Rectal smooth muscle tissue (tissue), 1 donor: ENCODE results near the gene TTLL8.
"Not testable (repeated sequence)": the region's sequence is repeated elsewhere in the genome, so short reads cannot be mapped to it uniquely, and the experiment has no call there.

Experiments used
- H3K27ac ChIP-seq: one replicate; pipeline ENCODE4 v1.7.0; 2013; ENCODE audit warnings: low read depth, low read length, inconsistent platforms
- H3K27me3 ChIP-seq: one replicate; pipeline ENCODE4 v1.7.0; 2013; ENCODE audit warnings: low read length; ENCODE audit not compliant: control insufficient read depth, insufficient read depth
- H3K36me3 ChIP-seq: one replicate; pipeline ENCODE4 v1.7.0; 2013; ENCODE audit warnings: low read length; ENCODE audit not compliant: control insufficient read depth, insufficient read depth
- H3K4me1 ChIP-seq: one replicate; pipeline ENCODE4 v1.7.0; 2013; ENCODE audit warnings: low read length; ENCODE audit not compliant: control insufficient read depth, insufficient read depth
- H3K4me3 ChIP-seq: one replicate; pipeline ENCODE4 v1.7.0; 2013; ENCODE audit warnings: low read length
- H3K9ac ChIP-seq: one replicate; pipeline ENCODE4 v1.7.0; 2013; ENCODE audit warnings: low read length

Gene TTLL8

DNA sequence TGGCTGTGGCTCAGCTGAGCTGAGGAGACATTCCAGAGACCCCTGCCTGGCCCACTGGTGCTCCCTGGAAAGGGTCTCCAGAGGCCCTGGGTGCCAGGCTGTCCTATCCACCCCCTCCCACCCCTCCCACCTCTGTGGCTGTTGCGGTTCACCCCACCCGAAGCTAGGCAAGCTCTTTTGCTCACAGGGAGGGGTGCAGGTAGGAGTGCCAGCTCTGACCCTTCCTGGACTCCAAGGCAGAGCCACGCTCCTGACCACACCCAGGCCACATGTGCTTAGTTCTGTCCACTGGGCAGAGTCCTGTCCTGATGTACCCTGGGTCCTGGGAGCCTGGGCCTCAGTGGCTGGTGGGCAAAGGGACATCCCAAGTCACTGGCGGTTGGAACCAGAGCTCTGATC, 62.0 kb downstream of the TTLL8 start:
- no peak overlapping the region for H3K9ac ChIP-seq
- H3K36me3 ChIP-seq: no peaks in the 10 kb centered on the region
- no peak overlapping the region for H3K4me3 ChIP-seq
- H3K27ac ChIP-seq: no peak overlapping the region
- peaks cover 2% of the 10 kb centered on the region for H3K27me3 ChIP-seq
- no peaks in the 10 kb centered on the region for H3K4me1 ChIP-seq

DNA sequence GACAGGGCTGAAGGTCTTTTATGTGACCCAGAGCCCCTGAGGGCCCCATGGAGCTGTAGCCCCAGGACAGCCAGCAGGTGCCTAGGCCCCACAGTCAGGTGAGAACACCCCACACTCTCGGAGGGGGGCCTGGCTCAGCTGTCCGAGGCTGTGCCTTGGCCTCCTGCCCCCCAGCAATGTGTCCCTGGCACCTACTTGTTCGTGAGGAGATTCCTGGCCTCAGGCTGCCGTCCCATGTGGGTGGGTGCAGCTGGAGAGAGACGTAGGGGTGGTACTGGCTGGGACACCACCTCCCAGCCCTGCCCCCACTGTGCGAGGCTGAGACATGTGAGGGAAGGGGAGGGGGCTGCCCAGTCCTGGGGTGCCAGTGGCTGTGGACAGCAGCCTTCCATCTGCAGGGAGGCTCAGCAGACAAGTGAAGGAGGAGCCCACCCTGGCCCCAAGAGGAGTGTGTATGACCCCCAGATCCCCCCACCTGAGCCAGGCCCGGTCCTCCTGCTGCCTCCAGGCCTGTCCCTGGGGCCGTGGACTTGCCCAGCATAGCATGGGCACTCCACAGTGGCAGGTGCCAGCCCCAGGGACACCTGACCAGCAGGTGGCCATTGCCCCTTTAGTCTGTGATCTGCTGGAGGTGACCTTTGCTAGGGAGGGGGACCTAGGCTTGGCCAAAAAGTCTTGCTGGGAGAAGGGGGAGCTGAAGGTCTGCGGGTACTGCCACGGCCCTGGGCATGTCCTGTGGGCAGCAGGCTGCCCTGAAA, 62.6 kb downstream of the TTLL8 start:
- no peaks in the 10 kb centered on the region for H3K4me1 ChIP-seq
- H3K27ac ChIP-seq: no peak overlapping the region
- no peak overlapping the region for H3K4me3 ChIP-seq
- H3K36me3 ChIP-seq: no peaks in the 10 kb centered on the region
- H3K9ac ChIP-seq: no peak overlapping the region
- H3K27me3 ChIP-seq: no peaks in the 10 kb centered on the region

DNA sequence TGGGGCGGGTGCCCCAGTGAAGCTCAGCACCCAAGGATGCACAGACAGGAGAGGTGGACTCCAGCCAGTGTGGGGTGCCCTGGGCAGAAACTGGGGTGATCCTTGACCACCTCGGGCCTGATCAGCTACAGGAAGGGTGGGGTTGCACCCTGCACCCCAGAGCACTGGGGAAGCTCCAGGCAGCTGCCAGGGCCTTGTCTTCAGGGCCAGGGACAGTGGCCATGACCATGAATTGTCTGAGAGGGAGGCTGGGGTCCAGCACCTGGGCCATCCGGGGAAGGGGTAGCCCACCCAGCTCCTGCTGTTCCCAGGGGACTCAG, 63.1 kb downstream of the TTLL8 start:
- no peak overlapping the region for H3K27ac ChIP-seq
- H3K27me3 ChIP-seq: no peaks in the 10 kb centered on the region
- no peak overlapping the region for H3K9ac ChIP-seq
- no peaks in the 10 kb centered on the region for H3K36me3 ChIP-seq
- H3K4me3 ChIP-seq: no peak overlapping the region
- no peaks in the 10 kb centered on the region for H3K4me1 ChIP-seq

DNA sequence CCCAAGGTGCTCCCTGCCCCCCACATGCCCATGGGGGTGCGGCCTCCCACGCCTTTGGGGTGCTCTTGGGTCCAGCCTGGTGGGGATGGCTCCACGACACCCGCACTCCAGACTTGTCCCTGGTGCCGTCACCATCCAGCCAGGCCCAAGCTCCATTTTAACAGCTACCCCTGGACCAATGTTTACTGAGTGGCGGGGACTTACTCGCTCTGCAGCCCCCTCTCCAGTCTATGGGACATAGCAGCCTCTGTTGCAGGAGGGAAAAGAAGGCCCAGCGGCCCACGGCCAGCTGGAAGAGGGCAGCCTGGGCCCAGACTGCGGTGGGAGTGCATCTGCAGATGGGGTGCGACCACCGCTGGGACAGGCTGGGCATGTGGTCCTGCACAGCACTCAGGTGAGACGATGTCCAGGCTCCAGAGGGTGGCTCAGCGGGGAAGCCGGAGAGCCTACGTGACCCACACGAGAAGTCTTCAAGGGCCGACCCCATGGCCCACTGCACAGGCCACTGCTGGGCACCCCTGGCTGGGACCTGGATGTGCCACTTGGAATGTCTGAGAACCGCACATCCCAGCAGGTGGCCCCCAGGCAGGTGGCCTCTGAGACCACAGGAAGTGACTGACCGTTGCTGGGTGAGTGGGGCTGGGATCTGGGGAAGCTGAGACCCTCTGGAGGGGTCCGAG, 63.6 kb downstream of the TTLL8 start:
- Histone ChIP-seq H3K27ac (no peak overlapping the region), H3K9ac (no peak overlapping the region), H3K4me3 (no peak overlapping the region), H3K27me3 (no peaks in the 10 kb centered on the region), H3K4me1 (no peaks in the 10 kb centered on the region), H3K36me3 (no peaks in the 10 kb centered on the region)

DNA sequence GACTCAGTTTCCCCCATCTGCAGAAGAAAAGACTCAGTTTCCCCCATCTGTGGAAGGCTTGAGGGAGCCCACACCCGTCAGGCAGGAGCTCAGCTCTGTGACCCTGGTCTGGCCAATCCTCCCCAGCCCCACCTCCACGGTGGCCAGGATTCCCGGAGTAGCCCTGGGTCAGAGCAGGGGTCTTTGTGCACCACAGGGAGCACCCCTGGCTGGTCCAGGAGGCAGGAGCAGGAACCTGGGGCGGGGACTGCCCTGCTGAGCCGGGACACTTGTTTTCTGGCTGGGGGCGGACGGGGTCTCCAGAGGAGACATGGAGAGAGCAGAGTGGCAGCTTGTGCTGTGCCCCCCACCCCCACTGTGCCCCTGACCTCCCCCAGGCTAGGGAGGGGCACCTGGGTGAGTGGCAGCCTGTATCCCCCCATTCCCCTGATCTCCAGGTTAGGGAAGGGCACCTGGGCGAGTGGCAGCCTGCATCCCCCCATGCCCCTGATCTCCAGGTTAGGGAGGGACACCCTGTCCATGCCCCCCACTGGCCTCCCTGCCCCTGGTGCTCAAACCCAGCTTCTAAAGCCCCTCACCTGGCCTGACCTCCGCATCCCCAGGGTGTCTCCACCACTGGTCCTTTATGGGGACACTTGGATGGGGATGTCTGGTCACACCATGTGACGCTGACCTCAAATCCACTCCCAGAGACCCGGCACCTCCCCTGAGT, 64.3 kb downstream of the TTLL8 start:
- H3K4me3 ChIP-seq: no peak overlapping the region
- no peak overlapping the region for H3K27ac ChIP-seq
- H3K27me3 ChIP-seq: no peaks in the 10 kb centered on the region
- H3K9ac ChIP-seq: no peak overlapping the region
- H3K4me1 ChIP-seq: no peaks in the 10 kb centered on the region
- no peaks in the 10 kb centered on the region for H3K36me3 ChIP-seq

DNA sequence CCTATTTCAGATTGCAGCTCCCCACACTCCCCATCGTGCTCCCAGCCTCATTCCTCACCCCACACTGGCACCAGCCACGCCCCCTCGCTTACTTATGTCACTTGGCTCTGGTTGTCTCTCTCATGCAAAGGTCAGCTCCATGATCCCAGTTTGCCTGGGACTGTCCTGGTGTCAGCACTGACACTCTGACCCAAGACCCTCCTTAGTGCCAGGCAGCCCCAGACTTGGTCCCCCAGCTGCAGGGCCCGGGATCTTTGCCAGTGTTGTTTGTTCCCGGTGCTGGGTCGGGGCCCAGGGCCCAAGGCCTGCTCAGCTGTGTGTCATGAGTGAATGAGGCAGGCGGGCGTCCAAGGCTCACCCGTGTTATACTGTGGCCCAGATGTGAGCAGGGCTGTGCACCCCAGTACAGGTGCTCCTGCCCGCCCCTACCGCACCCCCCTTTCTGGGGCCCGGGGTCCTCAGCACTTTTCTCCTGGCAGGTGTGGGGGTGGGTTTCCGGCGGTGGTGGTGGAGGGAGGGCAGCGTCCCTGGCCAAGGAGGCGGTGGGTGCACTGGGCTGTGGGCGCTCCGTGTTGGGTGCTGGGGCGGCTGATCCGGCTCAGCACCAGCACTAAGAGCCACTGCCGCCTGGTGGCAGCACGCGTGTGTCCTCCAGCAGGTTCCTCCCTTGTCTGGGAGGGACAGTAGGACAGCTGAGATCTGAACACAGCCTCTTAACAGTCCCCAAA, 65.0 kb downstream of the TTLL8 start:
- Histone ChIP-seq H3K27ac (no peak overlapping the region), H3K4me3 (no peak overlapping the region), H3K4me1 (no peaks in the 10 kb centered on the region), H3K9ac (no peak overlapping the region), H3K27me3 (no peaks in the 10 kb centered on the region), H3K36me3 (no peaks in the 10 kb centered on the region)

DNA sequence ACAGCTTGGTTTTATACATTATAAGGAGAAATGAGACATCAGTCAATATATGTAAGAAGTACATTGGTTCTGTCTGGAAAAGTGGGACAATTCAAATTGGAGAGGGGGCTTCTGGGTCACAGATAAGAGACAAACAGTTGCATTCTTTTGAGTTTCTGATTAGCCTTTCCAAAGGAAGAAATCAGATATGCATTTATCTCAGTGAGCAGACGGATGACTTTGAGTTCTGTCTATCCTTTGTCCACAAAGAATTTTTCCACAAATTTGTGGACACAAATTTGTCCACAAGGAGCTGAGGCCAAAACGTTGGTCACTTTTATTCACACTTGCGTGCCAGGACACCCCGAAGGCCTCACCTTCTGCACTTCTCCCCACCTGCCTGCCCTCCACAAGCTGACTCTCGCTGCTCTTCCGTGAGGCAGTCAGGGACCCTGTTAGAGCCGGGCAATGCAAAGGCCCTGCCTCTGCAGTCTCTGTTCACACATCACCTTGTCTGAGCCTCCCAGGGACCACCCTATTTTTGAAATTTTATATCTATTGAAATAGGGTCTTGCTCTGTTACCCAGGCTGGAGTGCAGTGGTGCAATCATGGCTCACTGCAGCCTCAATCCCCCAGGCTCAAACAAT, 66.1 kb downstream of the TTLL8 start:
- Histone ChIP-seq H3K4me1 (no peaks in the 10 kb centered on the region), H3K36me3 (no peaks in the 10 kb centered on the region), H3K4me3 (no peak overlapping the region), H3K9ac (no peak overlapping the region), H3K27me3 (no peaks in the 10 kb centered on the region), H3K27ac (no peak overlapping the region)

DNA sequence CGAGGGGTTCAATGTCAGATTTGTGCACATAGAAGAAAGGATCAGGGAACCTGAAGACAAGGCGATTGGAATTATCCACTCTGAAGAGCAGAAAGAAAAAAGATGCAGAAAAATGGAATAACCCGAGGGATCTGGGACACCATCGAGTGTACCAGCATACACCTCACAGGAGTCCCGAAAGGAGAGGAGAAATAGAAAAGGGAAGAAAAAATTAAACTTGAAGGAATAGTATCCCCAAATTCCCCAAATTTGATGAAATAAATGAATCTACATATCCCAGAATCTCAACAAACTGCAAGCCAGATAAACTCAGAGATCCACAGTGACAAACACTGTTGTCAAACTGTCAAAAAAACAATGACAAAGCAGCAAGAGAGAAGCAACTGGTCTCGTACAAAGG, 66.9 kb downstream of the TTLL8 start:
- no peaks in the 10 kb centered on the region for H3K36me3 ChIP-seq
- no peak overlapping the region for H3K9ac ChIP-seq
- no peak overlapping the region for H3K4me3 ChIP-seq
- no peaks in the 10 kb centered on the region for H3K4me1 ChIP-seq
- no peaks in the 10 kb centered on the region for H3K27me3 ChIP-seq
- no peak overlapping the region for H3K27ac ChIP-seq

DNA sequence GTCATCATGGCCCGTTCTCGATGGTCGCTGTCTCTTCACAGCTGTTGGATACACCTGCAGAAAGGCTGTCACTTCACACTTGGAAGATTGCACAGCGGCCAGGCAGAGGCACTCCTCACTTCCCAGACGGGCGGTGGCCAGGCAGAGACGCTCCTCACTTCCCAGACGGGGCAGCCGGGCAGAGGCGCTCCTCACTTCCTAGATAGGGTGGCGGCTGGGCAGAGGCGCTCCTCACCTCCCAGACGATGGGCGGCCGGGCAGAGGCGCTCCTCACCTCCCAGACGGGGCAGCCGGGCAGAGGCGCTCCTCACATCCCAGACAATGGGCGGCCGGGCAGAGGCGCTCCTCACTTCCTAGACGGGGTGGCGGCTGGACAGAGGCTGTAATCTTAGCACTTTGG, 68.3 kb downstream of the TTLL8 start:
- H3K27ac ChIP-seq, H3K4me3 ChIP-seq, H3K9ac ChIP-seq, H3K27me3 ChIP-seq, H3K36me3 ChIP-seq, H3K4me1 ChIP-seq: not testable (repeated sequence)

DNA sequence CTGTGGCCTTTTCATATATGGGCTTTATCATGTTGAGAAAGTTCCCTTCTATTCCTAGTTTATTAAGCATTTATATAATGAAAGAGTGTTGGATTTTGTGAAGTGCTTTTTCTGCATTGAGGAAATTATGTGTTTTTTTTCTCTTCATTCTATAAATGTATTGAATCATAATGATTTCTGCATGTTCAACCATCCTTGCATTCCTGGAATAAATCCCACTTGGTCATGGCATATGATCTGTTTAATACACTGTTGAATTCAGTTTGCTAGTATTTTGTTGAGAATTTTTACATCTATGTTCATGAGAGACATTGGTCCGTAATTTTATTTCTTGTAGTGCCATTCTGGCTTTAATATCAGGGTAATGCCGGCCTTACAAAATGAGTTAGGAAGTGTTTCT, 71.8 kb downstream of the TTLL8 start:
- Histone ChIP-seq H3K9ac (no peak overlapping the region), H3K4me1 (no peaks in the 10 kb centered on the region), H3K4me3 (no peak overlapping the region), H3K27ac (no peak overlapping the region), H3K36me3 (no peaks in the 10 kb centered on the region), H3K27me3 (peaks cover 9% of the 10 kb centered on the region)

DNA sequence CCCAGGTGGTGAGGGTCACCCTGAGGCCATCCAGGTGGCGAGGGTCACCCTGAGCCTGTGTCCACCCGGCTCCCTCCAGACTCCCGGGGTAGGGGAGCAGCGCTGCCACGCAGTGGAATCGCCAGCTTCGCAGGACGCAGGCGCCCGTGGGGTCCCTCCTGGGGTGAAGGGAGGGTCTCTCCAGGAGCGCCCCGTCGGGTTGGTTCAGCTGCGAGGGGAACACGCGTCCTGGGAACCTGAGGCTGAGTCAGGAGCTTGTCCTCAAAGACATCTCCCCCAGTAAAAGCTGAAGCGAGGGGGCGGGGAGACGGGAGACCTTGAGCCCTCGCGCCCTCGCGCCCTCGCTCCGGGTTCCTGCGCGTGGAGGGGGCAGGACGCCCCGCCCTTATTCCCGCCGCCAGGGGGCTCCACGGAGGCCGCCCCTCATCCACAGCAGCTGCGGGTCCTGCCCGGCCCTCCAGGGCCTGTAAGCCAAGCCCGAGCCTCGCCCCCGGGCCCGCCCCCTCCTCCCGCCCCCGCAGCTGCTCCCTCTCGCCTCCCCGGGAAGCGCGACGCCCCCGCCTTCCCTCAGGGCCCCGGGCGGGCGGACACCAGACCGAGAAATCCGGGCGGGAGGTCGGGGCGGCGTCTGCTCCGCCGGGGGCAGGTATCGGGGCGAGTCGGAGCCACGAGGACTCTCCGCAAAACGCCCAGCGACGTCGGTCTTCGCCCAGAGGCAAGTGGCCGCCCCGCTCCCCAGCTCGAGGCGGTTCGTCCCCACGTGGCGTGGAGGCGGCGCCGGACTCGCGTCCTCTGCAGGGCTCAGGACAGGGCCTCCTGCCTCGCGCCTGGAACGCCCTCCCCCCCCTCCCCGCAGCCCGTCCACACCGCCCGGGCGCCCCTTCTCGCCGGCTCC, 74.7 kb downstream of the TTLL8 start:
- H3K27me3 ChIP-seq: peaks cover 9% of the 10 kb centered on the region
- H3K4me1 ChIP-seq: no peaks in the 10 kb centered on the region
- H3K36me3 ChIP-seq: no peaks in the 10 kb centered on the region
- no peak overlapping the region for H3K4me3 ChIP-seq
- H3K9ac ChIP-seq: no peak overlapping the region
- H3K27ac ChIP-seq: no peak overlapping the region
